Stimulated activated CD4-positive, alpha-beta T cell treated with anti-CD3 and anti-CD28 coated beads, Interleukin-12 subunit alpha, Interleukin-12 subunit beta, amount 100 ng/mL, for 4 hours (primary cell): ENCODE data around the gene CARD11.

Experiments used
- DNase-seq: peaks from one replicate; pipeline ENCODE4 v3.0.0-alpha.2; 2020

Gene CARD11

GRCh38 chr7:2894118-2894940, 149.3 kb downstream of the CARD11 start:
- peak; percentile 56 for DNase-seq

GRCh38 chr7:2893411-2893861, 150.2 kb downstream of the CARD11 start:
- DNase-seq: no peak

- no peak for DNase-seq
These were observed 151.1 kb downstream of the CARD11 start for GRCh38 chr7:2892549-2892948.

DNA sequence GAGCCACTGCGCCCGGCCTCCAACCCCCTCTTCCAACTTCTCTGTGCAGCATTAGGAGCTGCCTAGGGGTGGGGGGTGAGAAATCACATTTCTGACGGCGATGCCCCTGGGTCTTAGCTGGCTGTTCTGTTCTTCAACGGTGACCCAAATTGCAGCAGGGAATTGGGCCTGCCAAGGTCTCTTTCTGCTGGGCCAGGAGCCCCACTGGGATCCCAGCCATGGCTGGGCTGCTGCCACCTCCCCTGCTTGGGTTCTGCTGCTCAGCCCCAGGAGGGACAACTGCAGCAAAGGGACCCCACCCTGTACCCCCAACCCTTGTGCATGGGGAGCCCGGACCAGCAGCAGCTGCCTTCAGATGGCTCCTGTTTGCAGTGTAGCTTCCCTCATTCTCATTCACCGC, 155.9 kb downstream of the CARD11 start:
- no peak for DNase-seq

GRCh38 chr7:2886900-2887299, 156.8 kb downstream of the CARD11 start:
- DNase-seq: peak; percentile 38

DNA sequence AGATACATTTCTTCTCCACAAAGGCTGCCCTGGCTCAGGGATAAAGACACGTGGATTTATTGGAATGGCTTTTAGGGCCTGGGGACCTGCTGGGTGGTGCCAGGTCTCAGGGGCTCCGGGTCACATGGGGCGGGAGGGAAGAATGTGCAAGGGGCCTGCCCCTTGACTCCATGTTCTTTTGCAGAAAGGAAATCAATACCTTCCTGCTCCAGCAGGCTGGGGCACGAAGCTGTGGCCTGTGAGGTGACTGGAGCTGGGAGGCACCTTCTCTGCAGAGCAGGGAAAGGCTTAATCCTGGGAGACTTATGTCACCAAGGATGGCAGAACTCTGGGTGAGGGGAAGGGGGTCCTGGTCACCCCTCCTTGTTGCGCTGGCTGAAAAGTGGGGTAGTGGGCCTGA, 157.3 kb downstream of the CARD11 start:
- DNase-seq: no peak

DNA sequence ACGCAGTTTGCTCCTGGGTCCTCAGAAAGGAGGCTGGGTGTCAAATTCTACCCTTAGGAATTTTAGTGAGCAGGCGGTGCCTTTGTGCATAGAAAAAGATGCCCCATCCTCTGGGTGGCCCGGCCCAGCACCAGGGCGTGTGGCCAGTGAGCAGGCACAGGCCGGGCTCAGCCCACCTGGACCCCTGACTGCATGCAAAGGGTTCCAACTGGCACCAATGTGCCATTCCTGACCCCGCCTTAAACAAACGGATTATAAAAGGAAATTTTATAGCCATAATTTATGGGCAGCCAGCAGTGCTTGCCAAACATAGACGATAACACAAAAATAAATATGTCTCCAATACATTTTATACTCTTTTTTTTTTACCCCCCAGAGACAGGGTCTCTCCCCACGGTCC, 159.5 kb downstream of the CARD11 start:
- DNase-seq: no peak

DNA sequence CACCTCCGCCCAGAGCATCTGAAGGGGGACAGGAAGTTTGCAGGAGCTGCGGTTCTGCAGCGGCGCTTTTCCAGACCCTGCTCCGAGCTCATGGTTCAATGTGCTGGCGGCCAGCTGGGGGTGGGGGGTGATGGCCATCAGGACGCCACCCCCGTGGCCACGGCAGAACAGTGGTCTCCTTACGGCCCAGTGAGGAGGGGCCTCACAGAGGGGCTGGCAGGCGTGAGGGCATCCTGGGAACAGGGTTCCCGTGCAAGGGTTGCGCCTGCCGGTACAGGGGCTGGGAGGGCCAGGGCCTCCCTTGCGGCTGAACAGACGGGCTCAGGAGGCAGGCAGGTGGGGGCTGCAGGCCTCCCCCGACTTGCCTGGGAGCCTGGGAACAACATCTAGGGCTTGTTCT, 160.6 kb downstream of the CARD11 start:
- DNase-seq: no peak

- DNase-seq: no peak
These were observed 161.6 kb downstream of the CARD11 start for GRCh38 chr7:2882111-2882510.

DNA sequence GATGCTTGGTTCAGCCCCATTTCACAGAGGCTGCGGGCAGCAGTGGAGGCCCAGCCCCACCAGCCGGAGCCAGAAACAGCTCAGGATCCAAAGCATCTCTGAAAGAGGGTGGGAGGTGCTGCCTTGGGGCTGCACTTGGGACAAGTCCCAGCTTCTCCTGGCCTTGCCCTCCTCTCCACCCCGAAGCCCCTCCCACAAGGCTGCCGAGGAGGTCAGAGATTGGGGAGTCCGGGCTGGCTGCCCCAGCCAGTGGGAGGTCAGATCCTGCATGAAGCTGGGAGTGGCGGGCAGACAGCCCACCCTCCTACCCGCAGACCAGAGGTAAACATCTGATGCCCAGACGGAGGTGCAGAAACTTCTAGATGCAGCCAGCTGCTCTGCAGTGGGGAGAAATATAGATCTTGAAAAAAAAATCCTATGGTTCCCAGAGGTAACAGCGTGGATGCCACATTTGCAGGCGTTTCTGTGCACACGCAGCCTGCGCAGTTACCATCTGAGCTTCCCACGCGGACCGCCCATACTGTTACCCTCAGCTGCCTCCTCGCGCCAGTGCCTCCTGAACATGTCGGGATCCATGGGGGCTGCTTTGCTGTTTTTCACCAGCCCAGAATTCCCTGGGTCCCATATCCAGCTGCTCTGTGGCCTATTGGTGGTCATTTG, 162.7 kb downstream of the CARD11 start:
- DNase-seq: no peak

GRCh38 chr7:2880051-2880450, 163.6 kb downstream of the CARD11 start:
- no peak for DNase-seq

GRCh38 chr7:2879354-2879753, 164.3 kb downstream of the CARD11 start:
- no peak for DNase-seq

DNA sequence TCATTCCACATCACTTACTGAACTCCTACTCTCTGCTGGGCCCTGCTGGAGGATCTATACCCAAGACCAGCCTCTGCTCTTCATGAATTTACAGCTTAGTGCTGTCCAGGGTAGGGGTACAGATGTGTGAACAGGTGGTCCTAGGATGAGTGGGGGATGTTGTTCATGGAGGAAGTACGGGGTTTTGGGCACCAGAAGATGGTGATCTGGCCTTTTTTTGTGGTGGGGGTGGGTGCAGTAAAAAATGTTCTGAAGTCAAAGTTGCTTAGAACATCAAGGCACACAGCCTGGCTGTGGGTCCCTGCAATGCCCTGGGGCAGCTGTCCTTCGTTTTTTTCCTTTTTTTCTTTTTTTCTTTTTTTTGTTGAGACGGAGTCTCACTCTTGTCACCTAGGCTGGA, 165.4 kb downstream of the CARD11 start:
- no peak for DNase-seq

DNA sequence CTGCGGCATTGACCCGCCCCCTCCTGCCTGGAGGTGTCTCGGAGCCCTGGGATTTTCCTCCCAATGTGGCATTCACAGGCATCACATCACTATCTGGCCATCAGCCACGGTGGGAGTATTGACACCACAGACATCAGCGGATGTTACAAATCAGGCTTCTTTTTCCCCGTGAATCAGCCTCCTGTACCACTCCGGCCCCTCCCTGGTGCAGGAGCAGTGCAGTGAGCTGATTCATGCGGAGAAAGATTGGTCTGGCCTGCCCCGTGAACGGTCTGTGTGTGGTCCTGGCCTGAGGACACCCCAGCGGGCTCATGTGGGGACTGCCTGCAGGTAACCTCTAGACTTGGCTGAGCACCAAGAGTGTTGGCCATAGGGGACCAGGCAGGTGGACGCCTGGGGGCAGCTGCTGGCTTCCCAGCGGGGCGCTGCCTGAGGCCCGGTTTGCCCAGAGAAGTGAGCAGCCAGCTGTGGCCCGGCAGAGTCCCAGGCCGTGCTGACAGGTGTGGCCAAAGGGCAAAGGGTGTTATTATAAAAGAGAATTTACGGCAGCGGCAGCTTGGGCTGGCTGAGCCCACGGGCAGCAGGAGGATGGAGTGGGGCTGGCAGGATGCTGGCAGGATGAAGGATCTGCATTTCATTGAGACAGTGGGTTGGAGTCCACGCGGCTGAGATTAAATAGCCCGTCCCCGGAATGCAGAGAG, 167.5 kb downstream of the CARD11 start:
- no peak for DNase-seq

DNA sequence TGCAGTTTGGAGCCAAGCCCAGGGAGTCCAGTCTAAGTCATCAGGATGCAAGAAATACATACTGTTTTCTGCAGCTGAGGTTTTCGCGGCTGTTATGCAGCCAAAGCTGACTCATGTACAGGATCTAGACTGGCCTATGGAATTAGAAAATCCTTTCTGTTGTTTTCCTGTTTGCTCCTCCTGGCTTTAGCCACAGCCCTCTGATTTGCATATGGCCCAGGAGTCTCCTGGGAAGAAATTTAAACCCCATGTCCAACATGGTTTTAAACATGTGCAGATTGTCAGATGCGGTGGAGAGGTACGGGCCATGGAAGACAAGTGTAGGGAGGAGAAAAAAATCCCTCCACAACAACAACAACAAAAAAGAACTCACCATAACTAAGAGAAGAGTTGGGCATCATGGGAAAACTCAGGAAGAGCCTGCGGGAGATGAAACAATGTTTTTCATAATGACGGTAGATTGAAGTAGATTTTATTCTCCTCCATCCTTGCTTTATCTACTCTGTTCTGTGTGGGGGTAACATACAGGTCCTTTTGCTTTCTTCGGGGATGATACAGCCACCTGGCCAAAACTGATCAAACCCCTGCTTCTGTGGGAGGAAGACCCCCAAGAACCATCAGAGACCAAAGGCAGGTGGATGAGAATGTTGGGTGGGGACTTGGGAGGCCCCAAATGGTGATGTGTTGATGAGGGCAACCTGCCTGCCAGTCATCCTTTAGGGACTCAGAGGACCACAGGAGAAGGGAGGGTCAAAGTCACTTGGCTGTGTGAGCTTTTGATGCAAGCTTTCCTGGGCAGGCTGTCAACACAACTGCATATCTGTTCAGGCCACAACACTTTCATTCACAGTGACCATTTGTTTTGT, 169.7 kb downstream of the CARD11 start:
- DNase-seq: no peak

DNA sequence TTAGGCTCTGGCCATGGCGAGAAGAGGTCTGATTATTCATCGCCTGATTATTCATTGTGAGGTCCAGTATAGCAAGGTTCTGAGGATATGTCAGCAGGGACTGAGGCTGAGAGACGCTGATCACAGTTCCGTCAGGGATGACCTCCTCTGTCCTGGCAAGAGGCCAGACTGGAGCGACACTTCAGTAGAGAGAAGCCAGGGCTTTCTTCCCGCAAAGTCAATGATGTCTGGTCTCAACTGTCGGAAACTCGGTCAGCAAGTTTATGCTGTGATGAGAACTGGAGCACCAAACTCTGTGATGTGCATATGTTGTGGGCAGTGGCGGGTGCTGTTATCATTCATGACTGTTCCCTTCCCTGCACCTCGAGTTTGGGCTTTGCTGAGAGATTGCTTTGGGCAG, 170.5 kb downstream of the CARD11 start:
- no peak for DNase-seq

GRCh38 chr7:2872296-2872874, 171.3 kb downstream of the CARD11 start:
- no peak for DNase-seq

DNA sequence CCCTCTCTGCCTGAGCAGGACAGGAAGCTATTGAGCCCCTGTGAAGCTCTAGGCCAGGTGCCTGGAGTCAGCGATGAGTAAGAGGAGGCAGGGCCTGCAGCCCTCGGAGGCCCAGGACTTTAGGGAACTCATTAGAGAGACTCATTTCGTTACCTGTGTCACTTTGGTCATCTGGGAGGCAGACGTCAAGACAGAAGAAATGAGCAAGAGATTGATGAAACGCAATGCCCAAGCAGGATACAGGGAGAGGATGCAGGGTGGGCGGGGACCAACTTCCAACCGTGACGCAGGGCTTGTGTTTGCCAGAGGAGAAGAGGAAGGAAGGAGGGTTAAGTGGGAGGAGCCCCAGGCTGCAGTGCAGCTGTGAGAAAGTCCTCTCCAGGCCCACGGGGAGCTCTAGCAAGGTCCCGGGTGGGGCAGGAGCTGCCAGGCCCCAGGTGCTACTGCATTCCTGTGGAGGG, 173.2 kb downstream of the CARD11 start:
- DNase-seq: peak; percentile 33

- DNase-seq: no peak
These were observed 173.7 kb downstream of the CARD11 start for GRCh38 chr7:2869981-2870380.

DNA sequence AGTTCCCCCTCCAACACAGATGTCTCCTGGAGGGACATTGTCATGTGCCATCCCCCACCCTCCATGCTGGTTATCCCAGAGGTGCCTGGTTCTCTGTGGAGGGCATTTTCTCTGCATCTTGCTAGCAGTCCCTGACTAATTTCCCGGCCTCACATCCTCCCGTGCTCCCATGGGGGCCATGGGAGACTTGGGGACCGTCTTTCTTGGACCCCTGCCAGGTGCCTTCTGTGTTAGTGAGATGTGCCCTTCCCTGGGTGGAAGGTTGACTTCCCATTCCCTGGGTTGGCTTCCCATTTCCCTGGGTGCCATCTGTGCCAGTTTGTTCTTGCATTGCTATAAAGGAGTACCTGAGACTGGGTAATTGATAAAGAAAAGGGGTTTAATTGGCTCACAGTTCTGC, 177.1 kb downstream of the CARD11 start:
- DNase-seq: no peak

GRCh38 chr7:2864999-2865670, 178.5 kb downstream of the CARD11 start:
- DNase-seq: peak; percentile 66
